Measurements from ENCODE around the gene CC2D1B.

DNA sequence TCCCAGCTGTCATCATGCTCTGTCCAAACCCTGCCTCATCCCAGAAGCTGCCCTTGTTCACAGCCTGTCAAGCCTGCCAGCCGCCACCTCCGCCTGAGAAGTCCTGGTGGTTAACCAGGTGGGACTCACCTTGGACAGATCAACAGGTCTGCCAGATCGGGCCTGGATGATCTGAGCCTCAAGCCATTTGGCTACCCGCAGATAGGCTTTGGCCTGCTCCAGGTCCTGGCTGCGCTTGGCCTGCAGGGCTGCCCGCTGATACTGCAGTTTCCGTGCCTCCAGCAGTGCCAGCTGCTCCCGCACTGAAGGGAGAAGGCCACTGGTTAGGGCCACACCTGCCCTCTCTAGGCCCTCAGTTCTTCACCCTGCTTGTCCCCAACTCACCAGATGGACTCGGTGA, 8.6 kb downstream of the CC2D1B start:
- TF ChIP-seq, protein P1, sequence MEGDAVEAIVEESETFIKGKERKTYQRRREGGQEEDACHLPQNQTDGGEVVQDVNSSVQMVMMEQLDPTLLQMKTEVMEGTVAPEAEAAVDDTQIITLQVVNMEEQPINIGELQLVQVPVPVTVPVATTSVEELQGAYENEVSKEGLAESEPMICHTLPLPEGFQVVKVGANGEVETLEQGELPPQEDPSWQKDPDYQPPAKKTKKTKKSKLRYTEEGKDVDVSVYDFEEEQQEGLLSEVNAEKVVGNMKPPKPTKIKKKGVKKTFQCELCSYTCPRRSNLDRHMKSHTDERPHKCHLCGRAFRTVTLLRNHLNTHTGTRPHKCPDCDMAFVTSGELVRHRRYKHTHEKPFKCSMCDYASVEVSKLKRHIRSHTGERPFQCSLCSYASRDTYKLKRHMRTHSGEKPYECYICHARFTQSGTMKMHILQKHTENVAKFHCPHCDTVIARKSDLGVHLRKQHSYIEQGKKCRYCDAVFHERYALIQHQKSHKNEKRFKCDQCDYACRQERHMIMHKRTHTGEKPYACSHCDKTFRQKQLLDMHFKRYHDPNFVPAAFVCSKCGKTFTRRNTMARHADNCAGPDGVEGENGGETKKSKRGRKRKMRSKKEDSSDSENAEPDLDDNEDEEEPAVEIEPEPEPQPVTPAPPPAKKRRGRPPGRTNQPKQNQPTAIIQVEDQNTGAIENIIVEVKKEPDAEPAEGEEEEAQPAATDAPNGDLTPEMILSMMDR (IDR thresholded peaks at IDR 0.05), result no peak
- TF ChIP-seq POLR2A (IDR thresholded peaks at IDR 0.05), result no peak
